WTC11 (cell line): ENCODE data around the gene SUPT20H.
"Not testable (repeated sequence)": the region's sequence is repeated elsewhere in the genome, so short reads cannot be mapped to it uniquely, and the experiment has no call there.

Experiments
- ATF6 ChIP-seq: sonication (generic); formaldehyde crosslinking; IDR thresholded peaks from 2 replicates; pipeline ENCODE4 v1.8.1; 2023; ENCODE audit warnings: mild to moderate bottlenecking, missing genetic modification reagents
- CTCF ChIP-seq: fragments of 200-600 bp; IDR thresholded peaks from 2 replicates; pipeline ENCODE4 v1.8.0; 2022; ENCODE audit warnings: antibody characterized with exemption
- E2F1 ChIP-seq: sonication (generic); formaldehyde crosslinking; IDR thresholded peaks from 2 replicates; pipeline ENCODE4 v1.8.0; 2022; ENCODE audit warnings: mild to moderate bottlenecking, missing genetic modification reagents
- MYBL2 ChIP-seq: sonication (generic); formaldehyde crosslinking; IDR thresholded peaks from 2 replicates; pipeline ENCODE4 v1.8.1; 2023; ENCODE audit warnings: mild to moderate bottlenecking, moderate library complexity, missing genetic modification reagents
- NFE2L1 ChIP-seq: sonication (generic); formaldehyde crosslinking; IDR thresholded peaks from 2 replicates; pipeline ENCODE4 v1.8.1; 2023; ENCODE audit warnings: missing genetic modification reagents
- PRRX2 ChIP-seq: fragments of 250-450 bp; sonication (Bioruptor Pico); IDR thresholded peaks from 2 replicates; pipeline ENCODE4 v1.8.0; 2021; ENCODE audit warnings: mild to moderate bottlenecking
- SP1 ChIP-seq: sonication (generic); formaldehyde crosslinking; conservative IDR thresholded peaks from 2 replicates; pipeline ENCODE4 v1.8.1; 2022; ENCODE audit warnings: missing genetic modification reagents

GRCh38 chr13:37056228-37056627, 3.3 kb downstream of the SUPT20H start:
- not testable (repeated sequence) for TF ChIP-seq E2F1 (CRISPR knock-in tag); CTCF; ATF6; NFE2L1 (CRISPR knock-in tag); PRRX2; MYBL2 (CRISPR knock-in tag); SP1
